Limb (tissue), 2 donors: ENCODE results near the gene GSTM4.
"Not testable (repeated sequence)": the region's sequence is repeated elsewhere in the genome, so short reads cannot be mapped to it uniquely, and the experiment has no call there.

Experiments
- DNase-seq, 2 donors: peaks; one replicate each; pipeline ENCODE4 v3.0.0-alpha.2; 2016; ENCODE audit errors: extremely low spot score in 2 of 2

GSTM4 gene

GRCh38 chr1:109702940-109703339 is 47.0 kb downstream of the GSTM4 start:
- DNase-seq = not testable (repeated sequence)

DNA sequence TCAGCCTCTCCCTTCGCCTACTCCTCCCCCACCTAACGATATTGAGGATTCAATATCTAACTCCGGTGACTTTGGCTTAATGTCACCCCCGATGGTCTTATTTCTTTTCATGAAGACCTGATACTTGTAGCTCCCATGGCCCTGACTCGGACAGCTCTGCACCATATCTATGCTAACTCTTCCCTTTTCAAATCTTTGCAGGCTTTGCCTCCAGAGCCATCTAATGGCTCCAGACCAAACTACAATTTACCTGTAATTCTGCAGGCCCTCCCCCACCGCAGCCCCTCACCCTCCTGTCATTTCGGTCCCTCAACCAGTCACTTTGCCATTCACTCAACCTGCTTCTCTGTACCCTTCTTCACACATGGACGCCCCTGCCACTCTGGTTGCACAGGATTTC is 48.3 kb downstream of the GSTM4 start:
- DNase-seq = no peak

- no peak for DNase-seq
Measured at GRCh38 chr1:109705411-109705810, 49.5 kb downstream of the GSTM4 start.

DNA sequence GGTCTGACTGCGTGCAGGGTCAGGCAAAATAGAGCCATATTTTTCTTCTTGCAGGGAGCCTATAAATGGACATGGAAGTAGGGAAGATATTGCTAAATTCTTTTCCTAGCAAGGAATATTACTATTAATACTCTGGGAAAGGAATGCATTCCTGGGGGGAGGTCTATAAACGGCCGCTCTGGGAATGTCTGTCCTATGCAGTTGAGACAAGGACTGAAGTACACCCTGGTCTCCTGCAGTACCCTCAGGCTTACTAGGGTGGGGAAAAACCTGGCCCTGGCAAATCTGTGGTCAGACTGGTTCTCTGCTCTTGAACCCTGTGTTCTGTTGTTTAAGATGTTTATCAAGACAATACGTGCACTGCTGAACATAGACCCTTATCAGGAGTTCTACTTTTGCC is 53.0 kb downstream of the GSTM4 start:
- not testable (repeated sequence) for DNase-seq

GRCh38 chr1:109709822-109710221 is 53.9 kb downstream of the GSTM4 start:
- DNase-seq = not testable (repeated sequence)
